ENCODE data around the gene SPATA13. TPM values are rescaled to one million over a fixed set of nuclear protein-coding genes. Genes with fewer than 3 reads are reported as not detected.

SPATA13 gene
- total RNA-seq, 1 donor: 34.7 TPM

DNA sequence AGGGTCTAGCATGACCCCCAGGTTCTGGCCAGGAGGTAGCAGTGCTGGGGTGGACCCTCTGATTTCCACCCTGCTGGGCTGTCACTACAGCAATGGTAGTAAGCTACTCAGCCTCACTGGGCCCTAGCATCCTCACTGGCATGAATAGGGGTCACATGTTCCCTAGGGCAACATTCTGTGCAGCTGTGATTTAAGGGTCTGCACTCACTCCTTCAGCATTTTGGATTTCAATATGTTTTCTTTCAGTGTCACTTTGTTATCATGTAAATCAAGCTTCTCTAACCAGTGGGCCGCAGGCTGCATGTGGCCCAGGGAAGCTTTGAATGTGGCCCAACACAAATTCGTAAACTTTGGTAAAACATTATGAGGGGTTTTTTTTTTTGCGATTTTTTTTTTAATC lies 57.8 kb downstream of the SPATA13 start:
- no peak for DNase-seq (ENCODE audit: low read depth in 2 of 3, low spot score in 2 of 3)

GRCh38 chr13:24218977-24219376 lies 58.5 kb downstream of the SPATA13 start:
- DNase-seq (ENCODE audit: low read depth in 2 of 3, low spot score in 2 of 3): no peak

GRCh38 chr13:24220086-24220703 lies 59.7 kb downstream of the SPATA13 start:
- DNase-seq (ENCODE audit: low read depth in 2 of 3, low spot score in 2 of 3): peak; percentile 47 to 88 (median 77)

GRCh38 chr13:24221007-24221406 lies 60.5 kb downstream of the SPATA13 start:
- DNase-seq (ENCODE audit: low read depth in 2 of 3, low spot score in 2 of 3): no peak

- DNase-seq (ENCODE audit: low read depth in 2 of 3, low spot score in 2 of 3): no peak
These were observed 62.2 kb downstream of the SPATA13 start for GRCh38 chr13:24222756-24223155.

DNA sequence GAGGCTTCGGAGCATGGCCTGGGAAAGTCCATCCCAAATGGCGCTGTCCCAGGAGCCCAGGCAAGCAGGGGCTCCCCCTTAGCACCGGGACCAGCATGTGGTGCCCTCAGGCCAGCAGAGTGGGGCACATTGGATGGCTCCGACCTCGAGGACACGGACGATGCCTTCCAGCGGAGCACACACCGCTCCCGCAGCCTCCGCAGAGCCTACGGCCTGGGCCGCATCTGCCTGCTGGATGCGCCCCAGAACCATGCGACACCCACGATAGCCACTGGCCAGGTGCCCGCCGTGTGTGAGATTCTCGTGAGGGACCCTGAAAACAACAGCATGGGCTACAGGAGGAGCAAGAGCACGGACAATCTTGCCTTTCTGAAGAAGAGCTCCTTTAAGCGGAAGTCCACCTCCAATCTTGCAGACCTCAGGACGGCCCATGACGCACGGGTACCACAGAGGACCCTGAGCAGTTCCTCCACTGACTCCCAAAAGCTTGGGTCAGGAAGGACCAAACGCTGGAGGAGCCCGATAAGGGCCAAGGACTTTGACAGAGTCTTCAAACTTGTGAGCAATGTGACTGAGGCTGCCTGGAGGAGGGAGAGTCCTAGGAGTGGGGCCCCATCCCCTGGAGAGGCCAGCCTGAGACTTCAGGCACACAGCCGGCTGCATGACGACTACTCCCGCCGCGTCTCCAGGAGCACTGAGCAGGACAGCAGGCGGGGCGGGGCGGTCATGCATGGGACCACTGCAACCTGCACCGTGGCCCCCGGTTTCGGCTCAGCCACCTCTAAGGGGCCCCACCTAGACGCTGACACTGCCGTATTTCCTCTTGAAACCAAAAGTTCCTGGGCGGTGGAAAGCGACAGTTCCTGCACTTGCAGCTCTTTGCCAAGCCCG lies 63.1 kb downstream of the SPATA13 start:
- no peak for DNase-seq (ENCODE audit: low read depth in 2 of 3, low spot score in 2 of 3)

DNA sequence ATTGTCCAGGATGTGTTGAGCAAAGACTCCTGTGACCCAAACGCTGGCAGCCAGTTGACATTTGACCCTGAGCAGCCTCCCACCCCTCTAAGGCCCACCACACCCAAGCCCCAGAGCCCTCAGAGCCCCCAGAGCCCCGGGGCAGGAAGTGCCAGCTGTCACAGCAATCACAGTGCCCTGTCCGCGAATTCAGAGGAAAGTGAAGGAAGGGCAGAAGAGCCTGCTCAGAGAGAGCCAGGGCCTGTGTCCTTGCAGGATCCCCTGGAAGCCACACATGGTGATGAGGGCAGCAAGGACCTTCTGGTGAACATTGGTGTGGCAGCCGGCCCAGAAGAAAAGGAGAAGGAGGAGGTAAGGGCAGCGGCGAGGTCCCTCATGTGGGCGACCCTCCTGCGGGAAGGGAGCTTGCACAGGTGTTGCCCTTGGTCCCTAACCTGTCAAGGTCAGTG lies 63.7 kb downstream of the SPATA13 start:
- no peak for DNase-seq (ENCODE audit: low read depth in 2 of 3, low spot score in 2 of 3)

DNA sequence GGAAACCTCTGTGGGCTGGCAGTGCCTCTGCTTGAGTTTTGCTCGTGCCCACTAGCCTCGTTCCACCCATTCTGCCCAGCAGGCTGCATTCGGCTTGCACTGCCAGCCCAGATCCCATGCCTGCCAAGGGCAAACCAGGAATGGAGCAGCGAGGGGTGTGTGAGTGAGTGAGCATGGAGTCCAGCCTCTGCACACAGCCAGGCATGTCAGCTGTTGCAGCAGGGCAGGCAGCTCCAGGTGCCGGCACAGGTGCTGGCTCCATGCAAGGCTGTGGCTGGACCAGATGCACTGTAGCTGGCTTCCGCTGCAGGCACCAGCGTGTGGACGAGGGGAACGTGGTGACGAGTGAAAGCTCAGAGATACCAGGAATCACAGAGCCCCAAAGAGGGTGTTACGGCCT lies 64.5 kb downstream of the SPATA13 start:
- DNase-seq (ENCODE audit: low read depth in 2 of 3, low spot score in 2 of 3): no peak

DNA sequence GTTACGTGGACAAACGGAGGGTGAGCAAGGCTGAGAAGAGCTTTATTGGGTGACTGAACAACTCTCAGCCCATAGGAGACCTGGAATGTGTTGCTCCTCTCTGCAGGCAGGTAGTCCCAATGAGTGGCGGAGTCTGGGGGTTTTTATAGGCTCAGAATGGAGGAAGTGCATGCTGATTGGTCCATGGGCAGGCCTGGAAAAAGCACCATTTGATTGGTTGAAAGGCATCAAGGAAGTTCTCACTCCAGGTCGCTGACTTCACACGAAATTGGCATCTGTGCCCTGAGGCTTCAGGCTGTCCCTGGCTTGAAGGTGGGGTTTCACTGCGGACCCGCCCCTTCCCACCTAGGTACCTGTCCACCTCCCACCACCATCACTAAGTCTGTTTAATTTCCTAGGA lies 65.4 kb downstream of the SPATA13 start:
- no peak for DNase-seq (ENCODE audit: low read depth in 2 of 3, low spot score in 2 of 3)

- DNase-seq (ENCODE audit: low read depth in 2 of 3, low spot score in 2 of 3): no peak
These were observed 66.2 kb downstream of the SPATA13 start for GRCh38 chr13:24226762-24227161.

DNA sequence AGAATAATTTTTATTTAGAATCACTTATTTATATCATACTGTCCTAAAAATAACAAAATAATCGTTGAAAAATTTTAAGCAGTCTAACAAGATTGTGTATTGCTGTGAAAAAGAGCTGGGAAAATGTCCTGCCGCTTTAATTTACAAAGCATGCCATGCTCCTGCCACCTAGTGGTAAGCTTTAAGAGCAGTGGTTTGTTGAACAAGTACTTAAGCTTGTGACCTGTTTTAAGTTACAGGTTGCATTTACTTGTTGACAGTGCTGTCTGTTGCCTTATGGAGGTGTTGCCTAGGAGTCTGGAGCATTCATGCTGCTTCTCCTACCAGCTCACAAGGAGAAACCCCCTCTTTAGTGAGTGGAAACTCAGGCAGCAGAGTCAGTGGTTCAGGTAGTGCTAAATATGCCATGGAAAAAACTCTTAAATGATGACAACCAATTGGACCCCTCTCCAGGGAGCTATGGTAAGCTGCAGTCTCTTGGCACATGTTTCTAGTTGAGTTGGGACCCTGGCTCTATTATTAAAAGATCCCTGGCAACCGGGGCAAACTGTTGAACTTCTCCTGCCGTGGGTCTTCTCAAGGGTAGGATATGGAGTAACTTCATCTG lies 68.4 kb downstream of the SPATA13 start:
- DNase-seq (ENCODE audit: low read depth in 2 of 3, low spot score in 2 of 3): peak in 2 of 3 donors; percentile 53 to 76

- DNase-seq (ENCODE audit: low read depth in 2 of 3, low spot score in 2 of 3): no peak
These were observed 70.0 kb downstream of the SPATA13 start for GRCh38 chr13:24230428-24231072.

GRCh38 chr13:24231377-24231776 lies 70.9 kb downstream of the SPATA13 start:
- DNase-seq (ENCODE audit: low read depth in 2 of 3, low spot score in 2 of 3): no peak

DNA sequence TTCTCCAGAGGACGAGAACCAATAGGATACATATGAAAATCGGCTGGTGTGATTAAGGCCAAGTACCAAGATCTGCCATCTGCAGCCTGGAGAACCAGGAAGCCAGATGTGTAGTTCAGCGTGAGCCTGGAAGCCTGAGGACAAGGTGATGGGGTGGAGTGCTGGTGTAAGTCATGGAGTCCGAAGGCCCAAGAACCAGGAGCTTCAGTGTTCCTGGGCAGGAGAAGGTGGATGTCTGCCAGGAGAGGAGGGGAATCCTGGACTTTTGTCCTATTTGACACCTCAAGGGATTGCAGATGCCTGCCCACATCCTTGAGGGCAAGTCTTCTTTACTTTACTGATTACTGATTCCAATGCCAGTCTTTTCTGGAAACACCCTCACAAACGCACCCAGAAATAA lies 71.5 kb downstream of the SPATA13 start:
- DNase-seq (ENCODE audit: low read depth in 2 of 3, low spot score in 2 of 3): no peak

DNA sequence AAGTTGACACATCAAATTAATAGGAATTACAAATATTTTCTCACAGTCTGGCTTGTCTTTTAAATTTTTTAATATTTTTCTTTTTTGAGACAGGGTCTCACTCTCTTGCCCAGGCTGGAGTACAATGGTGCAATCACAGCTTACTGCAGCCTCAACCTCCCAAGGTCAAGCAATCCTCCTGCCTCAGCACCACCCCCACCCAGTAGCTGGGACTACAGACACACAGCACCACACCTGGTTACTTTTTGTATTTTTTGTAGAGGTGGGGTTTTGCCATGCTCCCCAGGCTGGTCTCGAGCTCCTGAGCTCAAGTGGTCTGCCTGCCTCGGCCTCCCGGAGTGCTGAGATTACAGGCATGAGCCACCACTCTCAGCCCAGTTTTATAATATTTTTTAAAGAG lies 72.0 kb downstream of the SPATA13 start:
- no peak for DNase-seq (ENCODE audit: low read depth in 2 of 3, low spot score in 2 of 3)

DNA sequence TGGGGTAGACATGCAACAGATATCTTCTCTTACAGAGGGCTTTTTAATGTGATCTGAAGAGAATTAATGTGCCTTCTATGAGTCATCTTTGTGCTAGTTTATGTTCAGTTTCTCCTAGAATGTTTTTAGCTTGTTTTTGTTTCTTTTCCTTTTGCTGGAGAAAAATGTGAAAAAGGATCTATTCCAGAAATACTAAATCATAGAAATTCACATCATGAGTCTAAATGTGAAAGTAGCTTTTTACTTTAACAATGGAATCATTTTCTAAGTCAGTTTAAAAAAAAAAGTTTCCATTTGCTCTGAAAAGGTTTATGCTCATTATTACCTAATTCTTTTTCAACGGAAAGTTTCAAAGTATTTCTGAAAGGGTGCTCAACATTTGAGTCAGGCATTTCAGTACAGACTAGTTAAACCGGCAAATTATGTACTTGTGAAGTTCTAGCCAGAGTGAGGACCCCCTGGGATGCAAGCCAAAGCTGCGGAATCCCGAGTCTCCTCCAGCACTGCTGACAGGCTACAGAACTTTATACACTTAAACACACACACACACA lies 72.9 kb downstream of the SPATA13 start:
- DNase-seq (ENCODE audit: low read depth in 2 of 3, low spot score in 2 of 3): no peak

DNA sequence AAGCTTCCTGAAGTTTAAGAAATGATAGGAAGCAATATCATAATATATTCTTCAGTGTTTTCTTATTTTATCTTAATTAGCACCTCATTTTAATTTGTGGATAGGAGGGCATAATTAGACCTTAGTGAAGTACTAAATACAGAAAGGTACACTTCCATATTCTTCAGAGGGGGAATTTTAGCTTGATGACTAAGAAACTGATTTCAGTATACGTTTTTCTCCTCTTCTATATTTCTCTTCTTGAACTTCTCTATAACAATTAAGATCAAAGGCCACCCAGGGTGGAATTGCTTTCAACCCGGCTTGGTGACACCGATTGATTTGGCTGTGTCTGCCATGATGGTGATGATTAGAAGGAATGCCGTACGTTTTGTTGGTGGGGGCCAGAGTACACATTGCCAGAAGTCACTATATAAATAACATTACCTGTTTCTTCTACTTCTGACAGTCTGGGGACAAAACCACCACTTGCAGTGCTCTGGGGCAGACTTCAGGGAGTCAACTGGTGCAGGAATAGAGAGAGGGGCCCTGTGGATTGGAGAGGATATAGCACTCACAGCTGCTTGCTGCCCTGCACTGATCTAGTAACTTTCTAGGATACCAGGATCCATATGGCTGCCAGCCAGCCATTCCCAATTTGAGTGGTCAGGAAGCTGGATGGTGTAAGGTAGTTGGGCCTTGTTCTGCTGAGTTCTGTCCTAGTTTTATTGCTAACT lies 73.8 kb downstream of the SPATA13 start:
- no peak for DNase-seq (ENCODE audit: low read depth in 2 of 3, low spot score in 2 of 3)

DNA sequence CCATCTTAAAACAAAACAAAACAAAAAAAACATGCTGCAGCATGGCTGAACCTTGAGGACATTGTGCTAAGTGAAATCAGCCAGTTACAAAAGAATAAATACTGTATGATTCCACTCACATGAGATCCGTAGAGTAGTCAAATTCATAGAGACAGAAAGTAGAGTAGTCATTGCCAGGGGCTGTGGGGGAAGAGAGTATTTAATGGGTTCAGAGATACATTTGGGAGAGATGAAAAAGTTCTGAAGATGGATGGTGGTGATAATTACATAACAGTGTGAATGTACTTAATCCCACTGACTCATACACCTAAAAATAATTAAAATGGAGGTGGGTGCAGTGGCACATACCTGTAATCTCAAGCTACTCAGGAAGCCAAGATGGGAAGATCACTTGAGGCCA lies 76.8 kb downstream of the SPATA13 start:
- no peak for DNase-seq (ENCODE audit: low read depth in 2 of 3, low spot score in 2 of 3)

GRCh38 chr13:24241336-24241735 lies 80.8 kb downstream of the SPATA13 start:
- DNase-seq (ENCODE audit: low read depth in 2 of 3, low spot score in 2 of 3): no peak

DNA sequence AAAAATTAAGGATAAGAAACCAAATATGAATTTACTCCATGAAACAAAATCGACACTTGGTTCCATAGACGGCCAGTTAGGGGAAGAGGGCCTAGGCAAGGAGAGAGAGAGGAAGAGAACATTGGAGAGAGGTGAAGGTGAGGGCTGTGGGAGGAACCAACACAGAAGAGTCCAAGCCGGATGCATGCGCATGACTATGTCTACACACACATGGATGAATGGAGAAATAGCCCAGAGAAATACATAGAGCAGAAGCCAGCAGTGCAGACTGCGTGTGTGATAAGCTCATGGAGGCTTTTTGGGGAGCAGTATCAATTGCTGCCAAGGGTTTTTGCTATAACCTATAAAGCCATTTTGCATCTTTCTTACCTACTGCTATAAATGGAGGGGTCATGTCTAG lies 81.6 kb downstream of the SPATA13 start:
- no peak for DNase-seq (ENCODE audit: low read depth in 2 of 3, low spot score in 2 of 3)
